K562 (cell line): Measurements from ENCODE around the gene GBF1. TPM values are rescaled to one million over a fixed set of nuclear protein-coding genes. Genes with fewer than 3 reads are reported as not detected.

ENCODE experiments used
- ARID4B ChIP-seq: sonication (generic); formaldehyde crosslinking; IDR thresholded peaks from 2 replicates; pipeline ENCODE4 v1.8.0; 2022; ENCODE audit warnings: mild to moderate bottlenecking, missing genetic modification reagents
- ATF2 ChIP-seq: sonication (generic); formaldehyde crosslinking; IDR thresholded peaks from 2 replicates; pipeline ENCODE4 v1.8.1; 2022; ENCODE audit warnings: missing genetic modification reagents
- CHD1 ChIP-seq: fragments of 200-600 bp; sonication (generic); IDR thresholded peaks from one replicate; pipeline ENCODE4 v1.6.1; 2012; ENCODE audit warnings: mild to moderate bottlenecking, moderate library complexity, low read length, inconsistent platforms
- EP300 ChIP-seq: IDR thresholded peaks from 2 replicates; pipeline ENCODE4 v1.6.1; 2012; ENCODE audit warnings: low read length, improper control_type of control experiment
- EZH2 ChIP-seq: IDR thresholded peaks from 2 replicates; pipeline ENCODE4 v1.6.1; 2012; ENCODE audit warnings: low read depth, mild to moderate bottlenecking, inconsistent platforms, low read length, borderline replicate concordance
- FOXK2 ChIP-seq, 2 experiments: fragments of 450-650 bp; IDR thresholded peaks in 1 of 2; conservative IDR thresholded peaks in 1 of 2; 2 replicates each; pipeline ENCODE4 v1.6.1; 2016; ENCODE audit warnings: low read depth in 2 of 2, mild to moderate bottlenecking in 1 of 2
- GTF2A2 ChIP-seq: IDR thresholded peaks from 2 replicates; pipeline ENCODE4 v1.6.1; 2016; ENCODE audit warnings: mild to moderate bottlenecking, missing genetic modification characterization, missing compliant biosample characterization
- HES1 ChIP-seq: fragments of 450-650 bp; IDR thresholded peaks from 2 replicates; pipeline ENCODE4 v1.6.1; 2016; ENCODE audit warnings: low read depth, mild to moderate bottlenecking, moderate library complexity
- HEY1 ChIP-seq: fragments of 250-450 bp; sonication (Bioruptor Pico); IDR thresholded peaks from 2 replicates; pipeline ENCODE4 v1.5.0; 2020; ENCODE audit warnings: mild to moderate bottlenecking, moderate library complexity, borderline replicate concordance
- NBN ChIP-seq: fragments of 450-650 bp; IDR thresholded peaks from 2 replicates; pipeline ENCODE4 v1.6.1; 2016; ENCODE audit warnings: low read depth, mild to moderate bottlenecking
- NCOR1 ChIP-seq: fragments of 450-650 bp; IDR thresholded peaks from 2 replicates; pipeline ENCODE4 v1.6.1; 2016; ENCODE audit warnings: mild to moderate bottlenecking, moderate library complexity
- NEUROD1 ChIP-seq: fragments of 150-350 bp; IDR thresholded peaks from 2 replicates; pipeline ENCODE4 v1.6.1; 2014; ENCODE audit warnings: borderline replicate concordance, low read length, low read depth; ENCODE audit not compliant: partially characterized antibody
- POLR3A ChIP-seq: IDR thresholded peaks from 2 replicates; pipeline ENCODE4 v1.6.1; 2011; ENCODE audit warnings: borderline replicate concordance, mild to moderate bottlenecking, moderate library complexity; ENCODE audit not compliant: insufficient read length, insufficient read depth; ENCODE audit errors: extremely low read depth
- RBFOX2 ChIP-seq: fragments of 200-400 bp; formaldehyde crosslinking; IDR thresholded peaks from 2 replicates; pipeline ENCODE4 v1.6.1; 2017; ENCODE audit warnings: low read depth, mild to moderate bottlenecking, low read length, moderate library complexity
- SMARCC2 ChIP-seq: fragments of 450-650 bp; IDR thresholded peaks from 2 replicates; pipeline ENCODE4 v1.6.1; 2017; ENCODE audit warnings: antibody characterized with exemption, moderate library complexity, mild to moderate bottlenecking, low read depth
- TCF7L2 ChIP-seq: fragments of 150-350 bp; IDR thresholded peaks from 2 replicates; pipeline ENCODE4 v1.6.1; 2016; ENCODE audit warnings: low read depth, mild to moderate bottlenecking, low read length, moderate library complexity
- TFE3 ChIP-seq: fragments of 450-650 bp; formaldehyde crosslinking; IDR thresholded peaks from 2 replicates; pipeline ENCODE4 v1.4.0; 2020; ENCODE audit warnings: mild to moderate bottlenecking, mixed read lengths
- ZBED1 ChIP-seq: IDR thresholded peaks from 2 replicates; pipeline ENCODE4 v1.6.1; 2014
- ZFX ChIP-seq: sonication (generic); formaldehyde crosslinking; IDR thresholded peaks from 2 replicates; pipeline ENCODE4 v1.8.0; 2022; ENCODE audit warnings: mild to moderate bottlenecking, missing genetic modification reagents, moderate library complexity
- ZNF124 ChIP-seq: sonication (generic); formaldehyde crosslinking; IDR thresholded peaks from 2 replicates; pipeline ENCODE4 v1.8.1; 2022; ENCODE audit warnings: missing genetic modification reagents
- ZNF445 ChIP-seq: fragments of 250-450 bp; sonication (Bioruptor Pico); IDR thresholded peaks from 2 replicates; pipeline ENCODE4 v1.4.0; 2020; ENCODE audit warnings: low read depth, mild to moderate bottlenecking, moderate library complexity
- polyA plus RNA-seq, 8 experiments: library from polyadenylated mRNA; depleted of rRNA in 4 of 8; stranded (reverse) in 5 of 8; unstranded in 3 of 8; fragments of >200 nt; fragmentation: Nextera tagmentation in 2 of 8; fragmentation: Illumina TruSeq in 1 of 8; extraction: Ambion mirVana in 2 of 8; extraction: Trizol in 1 of 8; gene quantifications; 2 replicates each; pipeline versions ENCODE4 v1.2.1 to v1.2.3, GENCODE V29; 2011 to 2014; ENCODE audit warnings: inconsistent platforms in 1 of 8, missing spikeins in 1 of 8
- total RNA-seq, 7 experiments: library from RNA; depleted of rRNA in 6 of 7; stranded (reverse); fragments of >200 nt in 6 of 7; fragmentation: Illumina TruSeq in 2 of 7; extraction: Trizol in 2 of 7; gene quantifications; 2 replicates each; pipeline versions ENCODE4 v1.2.1 to v1.2.3, GENCODE V29; 2011 to 2021; ENCODE audit warnings: low replicate concordance in 1 of 7

GBF1 gene
- total and polyA plus RNA-seq, 9 of the 15 experiments (the other 6 are each of a cell fraction or from before 2014, with no cell fraction given): 0.69 to 28.0 (median 10.3) TPM

GRCh38 chr10:102420714-102421506 lies 175.6 kb downstream of the GBF1 start, which contains the start of gene FBXL15 (continued):
- no peak; the same call in 1 of the 2 replicates for TF ChIP-seq ARID4B (CRISPR knock-in tag)
- no peak for TF ChIP-seq POLR3A
- no peak for TF ChIP-seq EZH2
- TF ChIP-seq ZBED1: no peak
- no peak for TF ChIP-seq SMARCC2
- TF ChIP-seq FOXK2 (conservative IDR thresholded peaks at IDR 0.05 in 1 of 2, IDR thresholded peaks at IDR 0.05 in 1 of 2; ENCODE audit: low read depth in 2 of 2): no peak
- TF ChIP-seq NCOR1: no peak
- TF ChIP-seq EP300: 0 out of 2 replicates have a peak, but pooled peaks have one; percentile 26
- TF ChIP-seq NEUROD1: peak; percentile 41
- TF ChIP-seq CHD1: no peak
- no peak for TF ChIP-seq ZNF445 (CRISPR knock-in tag)
- TF ChIP-seq ATF2 (CRISPR knock-in tag): no peak
- no peak for TF ChIP-seq ZNF124
- peak; percentile 93 for TF ChIP-seq ZFX
- TF ChIP-seq HES1: no peak
- TF ChIP-seq GTF2A2: no peak
- no peak for TF ChIP-seq TFE3 (CRISPR knock-in tag)
- no peak for TF ChIP-seq TCF7L2
- no peak for TF ChIP-seq HEY1
- peak; percentile 34; the same call in 1 of the 2 replicates for TF ChIP-seq RBFOX2
- TF ChIP-seq NBN: no peak
